CD4-positive, alpha-beta T cell (primary cell): ENCODE results near the gene ZDHHC1. TPM values are rescaled to one million over a fixed set of nuclear protein-coding genes. Genes with fewer than 3 reads are reported as not detected.

Source experiments
- ATAC-seq: fragments of 200-7000 bp; cut with Tn5 transposase; one replicate; pipeline ENCODE4 v1.10.0; 2022; ENCODE audit warnings: mild to moderate bottlenecking; ENCODE audit not compliant: poor library complexity
- CTCF ChIA-PET: fragments of 350-600 bp; sonication (Branson Sonifier 250); formaldehyde crosslinking; loops from one replicate; lab custom pipeline; 2021; ENCODE audit warnings: antibody characterized with exemption, inconsistent platforms; lab: Charles Lee
- POLR2A ChIA-PET: fragments of 350-600 bp; sonication (Branson Sonifier 250); formaldehyde crosslinking; loops from one replicate; lab custom pipeline; 2021; ENCODE audit warnings: antibody characterized with exemption, inconsistent platforms; lab: Charles Lee
- DNase-seq, 14 experiments: peaks; one replicate each; pipeline ENCODE4 v3.0.0-alpha.2; 2013 to 2020; ENCODE audit warnings: mixed read lengths in 2 of 14
- H3K27ac ChIP-seq, 2 donors: one replicate each; pipeline versions ENCODE4 v1.5.1 to v1.7.0; 2013; ENCODE audit warnings: low read length in 2 of 2, low read depth in 1 of 2, mild to moderate bottlenecking in 1 of 2
- H3K27me3 ChIP-seq, 2 experiments: 1 replicate in 1 of 2; 2 replicates in 1 of 2; pipeline versions ENCODE4 v1.6.1 to v1.7.0; 2013; ENCODE audit warnings: low read length in 2 of 2, control low read depth in 1 of 2, mild to moderate bottlenecking in 1 of 2, moderate library complexity in 1 of 2; ENCODE audit not compliant: insufficient read depth in 2 of 2, control insufficient read depth in 1 of 2
- H3K36me3 ChIP-seq: one replicate; pipeline ENCODE4 v1.6.1; 2013; ENCODE audit warnings: low read length, control low read depth; ENCODE audit not compliant: insufficient read depth
- H3K4me1 ChIP-seq: one replicate; pipeline ENCODE4 v1.6.1; 2013; ENCODE audit warnings: low read length, control low read depth; ENCODE audit not compliant: insufficient read depth
- H3K4me3 ChIP-seq: one replicate; pipeline ENCODE4 v1.5.1; 2013; ENCODE audit warnings: mild to moderate bottlenecking, low read length, moderate library complexity
- H3K9me3 ChIP-seq, 2 experiments: 1 replicate in 1 of 2; 2 replicates in 1 of 2; pipeline versions ENCODE4 v1.6.1 to v1.7.0; 2013; ENCODE audit warnings: low read length in 2 of 2, mild to moderate bottlenecking in 2 of 2, control low read depth in 1 of 2, moderate library complexity in 1 of 2; ENCODE audit not compliant: control insufficient read depth in 1 of 2, insufficient read depth in 1 of 2
- H3K27ac Mint-ChIP-seq: one replicate; pipeline ENCODE4 v1.8.0; 2020; ENCODE audit warnings: mixed read lengths
- H3K27me3 Mint-ChIP-seq: one replicate; pipeline ENCODE4 v1.8.0; 2021; ENCODE audit warnings: mixed read lengths
- H3K36me3 Mint-ChIP-seq: one replicate; pipeline ENCODE4 v1.8.0; 2021; ENCODE audit warnings: low read depth, mixed read lengths
- H3K4me1 Mint-ChIP-seq: one replicate; pipeline ENCODE4 v1.8.0; 2021; ENCODE audit warnings: low read depth, mixed read lengths
- H3K4me3 Mint-ChIP-seq: one replicate; pipeline ENCODE4 v1.8.0; 2020; ENCODE audit warnings: mild to moderate bottlenecking, mixed read lengths
- H3K9me3 Mint-ChIP-seq: one replicate; pipeline ENCODE4 v1.8.0; 2020; ENCODE audit warnings: mixed read lengths
- intact Hi-C, 2 experiments: fragments of 100-400 bp; cut with DNase I in 1 of 2; cut with micrococcal nuclease in 1 of 2; formaldehyde crosslinking; loops; one replicate each; pipeline versions ENCODE4 v1.15.1 to v1.9.0; 2023 to 2025; cut with DNase I, micrococcal nuclease
- total RNA-seq, 174 experiments: library from RNA in 2 of 174; stranded (reverse) in 2 of 174; gene quantifications; one replicate each; pipeline ENCODE4 v1.2.3 and lab custom pipeline; 2021 to 2026
- TF ChIP-seq, protein P1 (sequence below): fragments of 200-600 bp; IDR thresholded peaks from one replicate; pipeline ENCODE4 v1.8.0; 2022; ENCODE audit warnings: antibody characterized with exemption, mild to moderate bottlenecking

The ZDHHC1 gene
- total RNA-seq, 2 experiments from 2014 or later: 0.22 TPM; not detected in 1

GRCh38 chr16:67436640-67437193 is 20.4 kb upstream of the ZDHHC1 start:
- ChIA-PET CTCF (no interaction called here), POLR2A (no interaction called here)
- Histone ChIP-seq H3K4me1 (peaks cover 3% of the 10 kb centered on the region), H3K27me3 (peaks cover 0 to 2% of the 10 kb centered on the region in 2 experiments), H3K36me3 (peaks cover 40% of the 10 kb centered on the region), H3K4me3 (no peak overlapping the region), H3K9me3 (peaks cover 0 to 4% of the 10 kb centered on the region in 2 experiments), H3K27ac (no peak overlapping the region)
- Mint-ChIP-seq H3K4me3 (no peak overlapping the region), H3K4me1 (peaks cover 5% of the 10 kb centered on the region), H3K9me3 (no peaks in the 10 kb centered on the region), H3K27me3 (peaks cover 8% of the 10 kb centered on the region), H3K27ac (no peak overlapping the region), H3K36me3 (peaks cover 35% of the 10 kb centered on the region)
- DNase-seq (no peak), ATAC-seq (no peak)
- intact Hi-C loops: no loop called here
- TF ChIP-seq, protein P1, sequence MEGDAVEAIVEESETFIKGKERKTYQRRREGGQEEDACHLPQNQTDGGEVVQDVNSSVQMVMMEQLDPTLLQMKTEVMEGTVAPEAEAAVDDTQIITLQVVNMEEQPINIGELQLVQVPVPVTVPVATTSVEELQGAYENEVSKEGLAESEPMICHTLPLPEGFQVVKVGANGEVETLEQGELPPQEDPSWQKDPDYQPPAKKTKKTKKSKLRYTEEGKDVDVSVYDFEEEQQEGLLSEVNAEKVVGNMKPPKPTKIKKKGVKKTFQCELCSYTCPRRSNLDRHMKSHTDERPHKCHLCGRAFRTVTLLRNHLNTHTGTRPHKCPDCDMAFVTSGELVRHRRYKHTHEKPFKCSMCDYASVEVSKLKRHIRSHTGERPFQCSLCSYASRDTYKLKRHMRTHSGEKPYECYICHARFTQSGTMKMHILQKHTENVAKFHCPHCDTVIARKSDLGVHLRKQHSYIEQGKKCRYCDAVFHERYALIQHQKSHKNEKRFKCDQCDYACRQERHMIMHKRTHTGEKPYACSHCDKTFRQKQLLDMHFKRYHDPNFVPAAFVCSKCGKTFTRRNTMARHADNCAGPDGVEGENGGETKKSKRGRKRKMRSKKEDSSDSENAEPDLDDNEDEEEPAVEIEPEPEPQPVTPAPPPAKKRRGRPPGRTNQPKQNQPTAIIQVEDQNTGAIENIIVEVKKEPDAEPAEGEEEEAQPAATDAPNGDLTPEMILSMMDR: no peak

- CTCF ChIA-PET: no interaction called here
- H3K4me3 Mint-ChIP-seq: no peak overlapping the region
- H3K4me3 ChIP-seq: no peak overlapping the region
- peaks cover 5% of the 10 kb centered on the region for H3K4me1 Mint-ChIP-seq
- H3K4me1 ChIP-seq: peaks cover 8% of the 10 kb centered on the region
- H3K9me3 ChIP-seq: peaks cover 0 to 4% of the 10 kb centered on the region in 2 experiments
- intact Hi-C loops: no loop called here
- no peak overlapping the region for H3K27ac ChIP-seq
- DNase-seq: no peak
- peaks cover 32% of the 10 kb centered on the region for H3K36me3 Mint-ChIP-seq
- POLR2A ChIA-PET: no interaction called here
- peaks cover 11% of the 10 kb centered on the region for H3K27me3 Mint-ChIP-seq
- H3K9me3 Mint-ChIP-seq: no peaks in the 10 kb centered on the region
- peaks cover 31% of the 10 kb centered on the region for H3K36me3 ChIP-seq
- peaks cover 0 to 6% of the 10 kb centered on the region in 2 experiments for H3K27me3 ChIP-seq
- TF ChIP-seq, protein P1: no peak
- H3K27ac Mint-ChIP-seq: no peak overlapping the region
- ATAC-seq: no peak
Measured at GRCh38 chr16:67435758-67436164, 19.5 kb upstream of the ZDHHC1 start.

GRCh38 chr16:67433131-67433719 is 16.9 kb upstream of the ZDHHC1 start:
- peaks cover 13% of the 10 kb centered on the region for H3K36me3 Mint-ChIP-seq
- peaks cover 21 to 26% of the 10 kb centered on the region in 2 experiments for H3K27me3 ChIP-seq
- ChIA-PET CTCF (no interaction called here), POLR2A (no interaction called here)
- peaks cover 17% of the 10 kb centered on the region for H3K4me1 ChIP-seq
- H3K27ac Mint-ChIP-seq: no peak overlapping the region
- ATAC-seq (no peak), DNase-seq (no peak)
- peaks cover 34% of the 10 kb centered on the region for H3K27me3 Mint-ChIP-seq
- no peak overlapping the region for H3K4me3 ChIP-seq
- H3K9me3 Mint-ChIP-seq: no peaks in the 10 kb centered on the region
- intact Hi-C loops: loop anchor here in 1 of 2 experiments (5.0 kb wide), 1 partner anchor 79 kb away; no protein-coding TSS in a partner anchor
- peaks cover 0 to 8% of the 10 kb centered on the region in 2 experiments for H3K9me3 ChIP-seq
- H3K4me3 Mint-ChIP-seq: peak overlapping the region; percentile 9
- peaks cover 11% of the 10 kb centered on the region for H3K36me3 ChIP-seq
- H3K4me1 Mint-ChIP-seq: peaks cover 9% of the 10 kb centered on the region
- H3K27ac ChIP-seq: no peak overlapping the region
- TF ChIP-seq, protein P1: no peak
